SK-N-SH treated with all-trans-retinoic acid at 6 μM for 48 hours (cell line): ENCODE results near the gene FDCSP.
"Not testable (repeated sequence)": the region's sequence is repeated elsewhere in the genome, so short reads cannot be mapped to it uniquely, and the experiment has no call there.

Experiments used
- ATAC-seq: fragments of 200-7000 bp; cut with Tn5 transposase; 3 replicates; pipeline ENCODE4 v1.9.1; 2020; ENCODE audit warnings: mild to moderate bottlenecking, moderate library complexity
- CSDC2 ChIP-seq: fragments of 250-450 bp; sonication (Bioruptor Pico); IDR thresholded peaks from 2 replicates; pipeline ENCODE4 v1.5.0; 2020; ENCODE audit warnings: mild to moderate bottlenecking, moderate library complexity
- OSR1 ChIP-seq: fragments of 250-450 bp; sonication (Bioruptor Pico); IDR thresholded peaks from 2 replicates; pipeline ENCODE4 v1.8.0; 2022; ENCODE audit warnings: moderate library complexity, mild to moderate bottlenecking, inconsistent platforms
- PPARA ChIP-seq: fragments of 250-450 bp; sonication (Bioruptor Pico); IDR thresholded peaks from 2 replicates; pipeline ENCODE4 v1.5.0; 2020; ENCODE audit warnings: mild to moderate bottlenecking, borderline replicate concordance
- TOX ChIP-seq: fragments of 250-450 bp; sonication (Bioruptor Pico); IDR thresholded peaks from 2 replicates; pipeline ENCODE4 v1.8.0; 2021; ENCODE audit warnings: mild to moderate bottlenecking, moderate library complexity, borderline replicate concordance
- ZNF565 ChIP-seq: fragments of 450-650 bp; formaldehyde crosslinking; conservative IDR thresholded peaks from 2 replicates; pipeline ENCODE4 v1.5.0; 2020; ENCODE audit warnings: low read depth, mild to moderate bottlenecking, moderate library complexity
- ZNF70 ChIP-seq: fragments of 450-650 bp; formaldehyde crosslinking; IDR thresholded peaks from 2 replicates; pipeline ENCODE4 v1.5.0; 2020; ENCODE audit warnings: mild to moderate bottlenecking, moderate library complexity
- TF ChIP-seq, protein P1 (sequence below): fragments of 250-450 bp; sonication (Bioruptor Pico); IDR thresholded peaks from 2 replicates; pipeline ENCODE4 v1.5.1; 2020; ENCODE audit warnings: low read depth, mild to moderate bottlenecking, moderate library complexity
- TF ChIP-seq, protein P2 (sequence below): fragments of 250-450 bp; sonication (Bioruptor Pico); IDR thresholded peaks from 2 replicates; pipeline ENCODE4 v1.8.0; 2021; ENCODE audit warnings: low read depth, mild to moderate bottlenecking, moderate library complexity, borderline replicate concordance
- TF ChIP-seq, protein P3 (sequence below): fragments of 250-450 bp; sonication (Bioruptor Pico); IDR thresholded peaks from 2 replicates; pipeline ENCODE4 v1.5.0; 2020; ENCODE audit warnings: mild to moderate bottlenecking, moderate library complexity
- TF ChIP-seq, protein P4 (sequence below): fragments of 250-450 bp; sonication (Bioruptor Pico); IDR thresholded peaks from 2 replicates; pipeline ENCODE4 v1.5.1; 2021; ENCODE audit warnings: mild to moderate bottlenecking, moderate library complexity

The FDCSP gene

DNA sequence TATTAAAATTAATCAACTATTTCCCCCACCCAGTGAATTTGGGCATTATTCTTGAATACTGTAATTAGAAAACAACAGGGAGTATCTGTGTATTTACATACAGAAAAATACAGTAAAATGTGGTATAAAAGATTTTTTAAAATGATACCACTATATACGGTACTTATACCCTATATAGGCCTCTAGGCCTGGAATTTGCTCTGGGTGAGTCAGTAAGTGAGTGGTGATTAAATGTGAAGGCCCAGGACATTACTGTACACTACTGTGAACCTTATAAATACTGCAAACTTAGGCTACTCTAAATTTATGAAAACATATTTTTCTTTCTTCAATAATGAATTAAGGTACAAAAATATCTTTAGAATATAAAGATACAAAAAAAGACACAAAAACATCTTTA lies 10.2 kb downstream of the FDCSP start (continued):
- TF ChIP-seq, protein P1, sequence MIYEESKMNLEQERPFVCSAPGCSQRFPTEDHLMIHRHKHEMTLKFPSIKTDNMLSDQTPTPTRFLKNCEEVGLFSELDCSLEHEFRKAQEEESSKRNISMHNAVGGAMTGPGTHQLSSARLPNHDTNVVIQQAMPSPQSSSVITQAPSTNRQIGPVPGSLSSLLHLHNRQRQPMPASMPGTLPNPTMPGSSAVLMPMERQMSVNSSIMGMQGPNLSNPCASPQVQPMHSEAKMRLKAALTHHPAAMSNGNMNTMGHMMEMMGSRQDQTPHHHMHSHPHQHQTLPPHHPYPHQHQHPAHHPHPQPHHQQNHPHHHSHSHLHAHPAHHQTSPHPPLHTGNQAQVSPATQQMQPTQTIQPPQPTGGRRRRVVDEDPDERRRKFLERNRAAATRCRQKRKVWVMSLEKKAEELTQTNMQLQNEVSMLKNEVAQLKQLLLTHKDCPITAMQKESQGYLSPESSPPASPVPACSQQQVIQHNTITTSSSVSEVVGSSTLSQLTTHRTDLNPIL (CRISPR knock-in tag) = no peak
- TF ChIP-seq, protein P2, sequence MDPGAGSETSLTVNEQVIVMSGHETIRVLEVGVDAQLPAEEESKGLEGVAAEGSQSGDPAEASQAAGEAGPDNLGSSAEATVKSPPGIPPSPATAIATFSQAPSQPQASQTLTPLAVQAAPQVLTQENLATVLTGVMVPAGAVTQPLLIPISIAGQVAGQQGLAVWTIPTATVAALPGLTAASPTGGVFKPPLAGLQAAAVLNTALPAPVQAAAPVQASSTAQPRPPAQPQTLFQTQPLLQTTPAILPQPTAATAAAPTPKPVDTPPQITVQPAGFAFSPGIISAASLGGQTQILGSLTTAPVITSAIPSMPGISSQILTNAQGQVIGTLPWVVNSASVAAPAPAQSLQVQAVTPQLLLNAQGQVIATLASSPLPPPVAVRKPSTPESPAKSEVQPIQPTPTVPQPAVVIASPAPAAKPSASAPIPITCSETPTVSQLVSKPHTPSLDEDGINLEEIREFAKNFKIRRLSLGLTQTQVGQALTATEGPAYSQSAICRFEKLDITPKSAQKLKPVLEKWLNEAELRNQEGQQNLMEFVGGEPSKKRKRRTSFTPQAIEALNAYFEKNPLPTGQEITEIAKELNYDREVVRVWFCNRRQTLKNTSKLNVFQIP (CRISPR knock-in tag) = no peak

DNA sequence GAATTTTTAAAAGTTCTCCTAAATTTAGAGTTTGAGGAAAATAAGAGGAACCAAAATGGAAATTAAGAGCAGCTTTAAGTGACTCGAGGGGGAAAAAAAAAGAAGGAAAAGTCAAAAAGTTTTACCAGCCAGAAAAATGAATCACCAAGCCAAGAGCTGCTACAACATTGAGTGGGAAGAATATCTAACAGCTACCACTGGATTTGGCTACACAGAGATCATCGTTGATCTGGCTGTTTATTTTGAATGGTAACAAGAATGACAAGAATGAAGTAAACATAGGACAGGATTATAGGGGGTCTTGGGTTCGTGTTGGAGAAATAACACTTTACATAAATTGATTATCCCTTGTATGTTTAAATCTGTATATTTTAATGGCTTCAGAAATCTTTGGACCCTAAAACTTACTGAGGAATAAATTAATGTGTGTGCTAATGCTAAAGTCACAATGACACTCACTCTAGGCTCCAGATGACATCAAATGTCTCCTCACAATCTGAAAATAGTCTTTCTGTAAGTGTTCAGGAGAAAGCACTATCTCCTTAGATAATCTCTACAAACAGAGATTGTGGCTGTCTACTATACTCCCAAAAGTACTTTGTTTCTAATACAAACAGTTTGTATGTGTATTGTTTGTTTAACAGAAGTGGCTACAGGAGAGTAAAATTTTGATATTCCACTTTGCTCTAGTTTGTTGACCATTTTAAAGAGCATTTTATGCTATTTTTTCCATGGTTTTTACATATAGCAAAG lies 13.4 kb downstream of the FDCSP start:
- ATAC-seq = no peak
- TF ChIP-seq, protein P3, sequence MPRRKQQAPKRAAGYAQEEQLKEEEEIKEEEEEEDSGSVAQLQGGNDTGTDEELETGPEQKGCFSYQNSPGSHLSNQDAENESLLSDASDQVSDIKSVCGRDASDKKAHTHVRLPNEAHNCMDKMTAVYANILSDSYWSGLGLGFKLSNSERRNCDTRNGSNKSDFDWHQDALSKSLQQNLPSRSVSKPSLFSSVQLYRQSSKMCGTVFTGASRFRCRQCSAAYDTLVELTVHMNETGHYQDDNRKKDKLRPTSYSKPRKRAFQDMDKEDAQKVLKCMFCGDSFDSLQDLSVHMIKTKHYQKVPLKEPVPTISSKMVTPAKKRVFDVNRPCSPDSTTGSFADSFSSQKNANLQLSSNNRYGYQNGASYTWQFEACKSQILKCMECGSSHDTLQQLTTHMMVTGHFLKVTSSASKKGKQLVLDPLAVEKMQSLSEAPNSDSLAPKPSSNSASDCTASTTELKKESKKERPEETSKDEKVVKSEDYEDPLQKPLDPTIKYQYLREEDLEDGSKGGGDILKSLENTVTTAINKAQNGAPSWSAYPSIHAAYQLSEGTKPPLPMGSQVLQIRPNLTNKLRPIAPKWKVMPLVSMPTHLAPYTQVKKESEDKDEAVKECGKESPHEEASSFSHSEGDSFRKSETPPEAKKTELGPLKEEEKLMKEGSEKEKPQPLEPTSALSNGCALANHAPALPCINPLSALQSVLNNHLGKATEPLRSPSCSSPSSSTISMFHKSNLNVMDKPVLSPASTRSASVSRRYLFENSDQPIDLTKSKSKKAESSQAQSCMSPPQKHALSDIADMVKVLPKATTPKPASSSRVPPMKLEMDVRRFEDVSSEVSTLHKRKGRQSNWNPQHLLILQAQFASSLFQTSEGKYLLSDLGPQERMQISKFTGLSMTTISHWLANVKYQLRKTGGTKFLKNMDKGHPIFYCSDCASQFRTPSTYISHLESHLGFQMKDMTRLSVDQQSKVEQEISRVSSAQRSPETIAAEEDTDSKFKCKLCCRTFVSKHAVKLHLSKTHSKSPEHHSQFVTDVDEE (CRISPR knock-in tag) = no peak
- TF ChIP-seq TOX (no peak), ZNF565 (CRISPR knock-in tag) (no peak)
- TF ChIP-seq, all 23 proteins: peak for 0

DNA sequence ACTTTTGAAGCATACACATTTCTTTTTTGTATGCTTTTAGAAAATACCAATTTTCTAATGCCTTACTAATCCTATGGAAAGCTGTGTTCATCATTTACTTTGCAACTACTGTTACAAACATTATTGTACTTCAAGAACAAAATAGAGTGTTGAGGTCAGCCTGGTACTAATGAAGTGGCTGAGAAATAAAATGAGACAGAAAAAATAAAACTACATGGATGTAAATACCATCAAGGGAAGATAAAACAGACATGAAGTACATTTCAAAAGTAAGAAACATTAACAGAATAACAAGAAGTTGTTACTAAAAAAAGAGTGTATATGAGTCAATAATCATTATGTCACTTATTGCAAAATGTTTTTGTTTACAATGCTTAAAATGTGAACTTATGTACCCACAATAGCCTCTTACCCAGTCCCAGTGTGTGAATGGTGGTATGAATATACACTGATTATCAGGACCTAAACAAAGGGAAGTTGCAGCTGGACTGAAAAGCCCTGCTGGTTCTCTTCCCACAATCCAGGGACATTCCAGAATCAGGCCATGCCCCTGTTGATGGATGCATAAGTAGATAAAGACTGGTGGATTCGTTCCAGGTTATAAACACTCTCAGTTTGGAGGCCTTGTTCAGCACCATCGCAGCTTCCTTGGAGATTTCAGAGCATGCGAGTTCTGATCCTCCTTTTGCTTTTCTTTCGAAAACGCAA lies 14.1 kb downstream of the FDCSP start:
- no peak for ATAC-seq

DNA sequence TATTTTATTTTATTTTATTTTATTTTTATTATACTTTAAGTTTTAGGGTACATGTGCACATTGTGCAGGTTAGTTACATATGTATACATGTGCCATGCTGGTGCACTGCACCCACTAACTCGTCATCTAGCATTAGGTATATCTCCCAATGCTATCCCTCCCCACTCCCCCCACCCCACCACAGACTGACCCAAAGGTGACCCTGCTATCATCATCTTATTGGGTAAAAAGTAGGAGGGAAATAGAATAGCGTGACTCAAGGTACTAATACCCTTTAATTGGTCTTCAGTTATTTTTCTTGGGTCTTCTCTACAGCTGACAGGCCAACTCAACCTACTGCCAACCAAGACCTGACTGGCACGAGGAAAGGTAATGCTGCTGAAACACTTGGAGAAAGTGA lies 16.4 kb downstream of the FDCSP start, which contains the start of gene CSN3:
Gene CSN3 (plus strand): TSS at position 301 of the 400 bp plus-strand sequence. CDS start 2,223 bp downstream, outside the sequence.
- ATAC-seq = not testable (repeated sequence)

More for the DNA sequence above, 14.1 kb downstream of the FDCSP start:
- TF ChIP-seq OSR1 (CRISPR knock-in tag) (no peak), CSDC2 (CRISPR knock-in tag) (no peak), ZNF70 (no peak)
- TF ChIP-seq, protein P2 (CRISPR knock-in tag) = no peak
- TF ChIP-seq, protein P4, sequence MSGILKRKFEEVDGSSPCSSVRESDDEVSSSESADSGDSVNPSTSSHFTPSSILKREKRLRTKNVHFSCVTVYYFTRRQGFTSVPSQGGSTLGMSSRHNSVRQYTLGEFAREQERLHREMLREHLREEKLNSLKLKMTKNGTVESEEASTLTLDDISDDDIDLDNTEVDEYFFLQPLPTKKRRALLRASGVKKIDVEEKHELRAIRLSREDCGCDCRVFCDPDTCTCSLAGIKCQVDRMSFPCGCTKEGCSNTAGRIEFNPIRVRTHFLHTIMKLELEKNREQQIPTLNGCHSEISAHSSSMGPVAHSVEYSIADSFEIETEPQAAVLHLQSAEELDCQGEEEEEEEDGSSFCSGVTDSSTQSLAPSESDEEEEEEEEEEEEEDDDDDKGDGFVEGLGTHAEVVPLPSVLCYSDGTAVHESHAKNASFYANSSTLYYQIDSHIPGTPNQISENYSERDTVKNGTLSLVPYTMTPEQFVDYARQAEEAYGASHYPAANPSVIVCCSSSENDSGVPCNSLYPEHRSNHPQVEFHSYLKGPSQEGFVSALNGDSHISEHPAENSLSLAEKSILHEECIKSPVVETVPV (CRISPR knock-in tag) = no peak

DNA sequence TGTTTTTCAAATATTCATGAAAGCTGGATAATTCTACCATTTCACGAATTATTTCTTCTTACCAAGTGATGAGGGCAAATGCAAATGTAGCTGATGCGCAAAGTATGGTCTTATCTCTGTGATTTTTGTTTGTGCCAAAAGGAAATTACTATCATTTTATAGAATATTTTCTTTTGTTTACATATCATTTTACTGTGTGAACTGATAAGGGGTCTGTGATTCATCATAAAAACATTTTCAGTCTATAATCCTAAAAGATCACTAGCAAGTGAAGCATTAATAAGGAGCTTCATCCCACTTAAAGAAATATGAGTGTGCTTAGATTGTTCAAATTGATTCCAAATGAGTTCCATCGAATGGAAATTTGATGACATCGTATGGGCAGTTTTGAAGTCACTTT lies 17.2 kb downstream of the FDCSP start:
- TF ChIP-seq PPARA (CRISPR knock-in tag) = no peak
- TF ChIP-seq, protein P4 (CRISPR knock-in tag) = no peak
- no peak for ATAC-seq
